HG03064 (cell line): Measurements from ENCODE around the gene QSOX2.
"Not testable (repeated sequence)": the region's sequence is repeated elsewhere in the genome, so short reads cannot be mapped to it uniquely, and the experiment has no call there.

ENCODE experiments used
- ATAC-seq: cut with Tn5 transposase; IDR thresholded peaks from one replicate; pipeline ENCODE4 v1.9.1; 2021; ENCODE audit warnings: low read depth; ENCODE audit not compliant: unreplicated experiment

The QSOX2 gene

GRCh38 chr9:136267261-136268111, 21.9 kb upstream of the QSOX2 start:
- ATAC-seq: peak; percentile 65

GRCh38 chr9:136266641-136267040, 21.0 kb upstream of the QSOX2 start:
- not testable (repeated sequence) for ATAC-seq

- ATAC-seq: no peak
Measured at GRCh38 chr9:136265561-136266355, 20.1 kb upstream of the QSOX2 start.

GRCh38 chr9:136264441-136265405, 19.1 kb upstream of the QSOX2 start:
- no peak for ATAC-seq

GRCh38 chr9:136264031-136264430, 18.4 kb upstream of the QSOX2 start:
- ATAC-seq: no peak

- ATAC-seq: no peak
Measured at GRCh38 chr9:136262671-136263178, 17.1 kb upstream of the QSOX2 start.

GRCh38 chr9:136261686-136262430, 16.2 kb upstream of the QSOX2 start:
- ATAC-seq: no peak

- no peak for ATAC-seq
Measured at GRCh38 chr9:136260936-136261472, 15.4 kb upstream of the QSOX2 start.

GRCh38 chr9:136260521-136260920, 14.9 kb upstream of the QSOX2 start:
- no peak for ATAC-seq

GRCh38 chr9:136259836-136260235, 14.2 kb upstream of the QSOX2 start:
- no peak for ATAC-seq

- no peak for ATAC-seq
Measured at GRCh38 chr9:136259517-136259813, 13.9 kb upstream of the QSOX2 start.

- ATAC-seq: no peak
Measured at GRCh38 chr9:136258786-136259516, 13.3 kb upstream of the QSOX2 start.

- no peak for ATAC-seq
Measured at GRCh38 chr9:136258299-136258625, 12.7 kb upstream of the QSOX2 start.

- no peak for ATAC-seq
Measured at GRCh38 chr9:136257381-136258298, 12.0 kb upstream of the QSOX2 start.

GRCh38 chr9:136255896-136256890, 10.6 kb upstream of the QSOX2 start:
- no peak for ATAC-seq

GRCh38 chr9:136255166-136255538, 9.5 kb upstream of the QSOX2 start:
- no peak for ATAC-seq
